G401 (cell line): ENCODE data around the gene KCNN4. TPM values are rescaled to one million over a fixed set of nuclear protein-coding genes. Genes with fewer than 3 reads are reported as not detected.
A peak's percentile ranks its signal among the peaks of the same experiment; 100 is the strongest.
"Not testable (repeated sequence)": the region's sequence is repeated elsewhere in the genome, so short reads cannot be mapped to it uniquely, and the experiment has no call there.

ENCODE experiments used
- DNase-seq: peaks from one replicate; pipeline ENCODE4 v3.0.0-alpha.2; 2015; ENCODE audit warnings: low spot score
- in situ Hi-C: cut with HindIII; loops from 2 replicates; pipeline ENCODE4 v1.10.0; 2016; ENCODE audit warnings: low sequenced_read_pairs, mixed read lengths
- total RNA-seq: library from RNA; depleted of rRNA; stranded (reverse); fragments of >200 nt; shearing (Covaris generic); gene quantifications from 2 replicates; pipeline ENCODE4 v1.2.3, GENCODE V29; 2014

The KCNN4 gene
- total RNA-seq, 1 experiment from 2014 or later = 5.7 TPM

GRCh38 chr19:43778651-43779050 is 2.1 kb downstream of the KCNN4 start:
- in situ Hi-C loops = no loop called here
- no peak for DNase-seq

DNA sequence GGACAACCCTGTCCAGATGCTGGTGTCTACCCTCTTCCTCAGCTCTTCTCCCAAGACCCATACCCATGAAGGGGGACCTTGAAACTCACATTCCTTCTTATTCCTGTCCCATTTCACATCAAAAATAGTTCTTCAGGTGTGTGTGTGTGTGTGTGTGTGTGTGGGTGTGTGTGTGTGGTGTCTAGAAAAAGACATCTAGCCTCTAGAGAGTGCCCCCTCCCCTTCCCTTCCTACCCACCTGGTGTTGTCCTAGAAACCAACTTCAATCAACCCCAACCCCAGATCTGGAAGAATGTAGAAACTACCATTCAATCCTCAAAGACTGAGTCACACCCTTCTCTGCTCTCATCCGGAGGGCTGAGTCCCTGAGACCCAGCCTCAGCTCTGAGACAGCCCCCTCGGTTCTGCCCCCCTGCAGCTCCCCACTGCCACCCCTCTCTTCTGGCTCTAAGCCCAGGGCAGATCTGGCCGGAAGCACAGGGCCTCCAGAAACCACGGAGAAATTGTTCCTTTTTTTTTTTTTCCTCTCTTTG is 3.5 kb downstream of the KCNN4 start:
- DNase-seq = no peak
- in situ Hi-C loops = no loop called here

GRCh38 chr19:43776286-43776685 is 4.5 kb downstream of the KCNN4 start:
- no peak for DNase-seq
- in situ Hi-C loops = no loop called here

GRCh38 chr19:43775299-43775890 is 5.4 kb downstream of the KCNN4 start:
- in situ Hi-C loops = no loop called here
- DNase-seq = no peak

DNA sequence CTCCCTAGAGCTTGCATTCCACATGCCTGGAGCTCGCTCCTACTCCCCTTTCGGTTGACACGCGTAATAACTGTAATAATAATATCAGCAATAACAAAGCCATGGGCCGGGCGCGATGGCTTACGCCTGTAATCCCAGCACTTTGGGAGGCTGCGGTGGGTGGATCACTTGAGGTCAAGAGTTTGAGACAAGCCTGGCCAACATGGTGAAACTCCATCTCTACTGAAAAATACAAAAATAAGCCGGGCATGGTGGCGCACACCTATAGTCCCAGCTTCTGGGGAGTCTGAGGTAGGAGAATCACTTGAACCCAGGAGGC is 5.9 kb downstream of the KCNN4 start:
- in situ Hi-C loops, DNase-seq: not testable (repeated sequence)

- in situ Hi-C loops = no loop called here
- peak; percentile 48 for DNase-seq
Measured at GRCh38 chr19:43774103-43774939, 6.5 kb downstream of the KCNN4 start.

DNA sequence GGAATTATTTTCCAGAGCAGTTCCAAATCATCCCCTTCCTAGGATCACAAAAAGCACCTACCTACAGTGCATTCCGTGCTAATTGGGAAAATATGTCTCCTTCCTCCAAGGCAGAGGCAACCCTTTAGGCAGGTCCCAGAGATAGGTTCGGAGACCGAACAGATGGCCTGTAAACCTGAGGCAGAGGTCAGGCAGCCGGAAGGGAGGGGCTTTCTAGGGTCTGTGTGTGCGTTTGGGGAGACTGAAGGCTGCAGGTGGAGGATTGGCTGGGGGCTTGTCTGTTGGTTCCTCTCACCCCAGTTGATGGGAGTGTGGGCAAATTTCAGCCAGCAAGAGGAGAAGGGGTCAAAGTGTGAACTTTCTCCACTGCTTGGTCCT is 7.1 kb downstream of the KCNN4 start:
- in situ Hi-C loops = no loop called here

GRCh38 chr19:43769256-43769655 is 11.5 kb downstream of the KCNN4 start:
- DNase-seq = no peak
- in situ Hi-C loops = no loop called here

More for the DNA sequence above, 7.1 kb downstream of the KCNN4 start:
- DNase-seq = no peak

DNA sequence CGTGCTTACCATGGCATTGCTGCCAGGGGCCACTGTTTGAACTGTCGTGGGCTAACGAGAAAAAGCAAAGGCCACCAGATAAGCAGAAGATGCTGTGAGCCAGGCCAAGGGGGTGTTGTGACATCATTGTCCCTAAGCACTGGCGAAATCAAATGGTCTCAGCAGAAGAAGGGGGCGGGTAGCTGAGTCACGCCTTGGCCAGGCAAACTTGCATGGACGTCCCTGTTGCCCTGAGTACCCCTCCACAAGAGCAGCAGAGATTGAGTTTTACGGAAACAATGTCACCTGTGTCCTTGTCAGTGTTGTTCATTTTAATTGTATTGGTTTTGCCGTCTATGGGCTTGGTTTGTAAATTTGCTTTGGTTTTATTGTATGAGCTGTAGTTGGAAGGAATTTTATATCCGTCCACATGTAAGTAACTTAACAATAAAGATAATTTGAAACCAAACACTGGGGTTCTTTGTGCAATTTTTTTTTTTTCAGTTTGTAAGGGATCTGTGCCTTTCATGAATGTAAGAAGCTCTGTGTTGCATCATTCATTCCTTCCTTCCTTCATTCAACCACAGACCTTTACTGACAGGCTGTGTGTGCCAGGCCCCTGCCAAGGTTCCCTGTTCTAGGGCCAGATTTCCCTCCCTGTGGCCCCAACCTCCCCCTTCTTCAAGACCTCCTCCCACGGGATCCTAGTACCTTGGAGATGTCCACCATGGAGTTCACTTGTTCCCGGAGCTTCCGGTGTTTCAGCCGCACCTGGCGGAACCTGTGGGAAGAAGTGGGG is 12.3 kb downstream of the KCNN4 start:
- in situ Hi-C loops = no loop called here
- no peak for DNase-seq

GRCh38 chr19:43767818-43768217 is 13.0 kb downstream of the KCNN4 start:
- no peak for DNase-seq
- in situ Hi-C loops = no loop called here

GRCh38 chr19:43767316-43767715 is 13.5 kb downstream of the KCNN4 start:
- DNase-seq = no peak
- in situ Hi-C loops = no loop called here

DNA sequence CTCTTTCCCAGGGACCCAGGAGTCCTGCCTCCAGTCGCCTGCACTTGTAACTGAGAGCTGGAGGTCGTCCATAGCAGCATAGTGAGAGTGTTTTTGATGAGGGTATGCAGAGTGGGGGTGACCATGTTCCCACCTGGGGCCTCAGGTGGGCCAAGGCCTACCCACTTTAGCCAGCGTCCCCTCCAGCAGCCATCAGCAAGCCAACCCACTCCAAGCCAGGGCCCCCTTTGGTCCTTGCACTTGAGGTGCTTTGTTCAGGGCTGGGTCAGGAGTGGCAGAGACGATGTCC is 14.1 kb downstream of the KCNN4 start:
- in situ Hi-C loops = no loop called here
- DNase-seq = no peak

DNA sequence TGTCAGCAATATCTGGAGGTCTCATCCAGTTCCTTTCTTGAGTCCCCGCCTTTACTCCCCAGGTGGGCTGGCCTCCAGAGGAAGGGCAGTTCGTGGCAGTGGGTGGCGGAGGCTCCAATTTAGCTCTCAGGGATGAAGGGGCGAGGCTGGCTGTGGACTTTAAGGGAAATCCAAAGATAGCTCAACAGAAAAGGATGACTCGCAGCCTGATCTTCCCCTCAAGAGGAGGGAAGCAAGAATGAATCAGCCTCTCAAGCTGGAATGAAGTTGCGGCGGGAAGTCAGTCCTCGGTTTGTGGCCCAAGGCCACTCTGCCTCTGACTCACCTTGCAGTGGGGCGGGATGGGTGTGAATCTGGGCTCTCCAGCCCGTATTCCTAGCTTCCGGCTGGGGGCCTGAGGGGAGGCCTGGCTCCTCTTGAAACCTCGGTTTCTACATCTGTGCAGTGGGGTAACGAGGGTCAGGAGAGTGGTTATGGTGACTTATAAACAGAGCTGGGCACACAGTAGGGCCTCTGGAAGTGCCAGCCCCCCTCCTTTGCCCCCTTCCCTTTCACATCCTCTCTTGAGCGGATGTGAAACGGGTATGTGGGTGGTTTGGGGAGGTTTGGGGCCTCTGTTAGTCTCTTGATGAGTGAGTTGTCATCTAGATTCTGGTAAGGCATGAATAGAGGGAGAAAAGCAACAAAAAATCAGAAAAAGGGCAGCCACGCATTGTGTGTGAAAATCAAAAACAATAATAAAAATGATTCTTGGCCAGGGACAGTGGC is 15.5 kb downstream of the KCNN4 start:
- no peak for DNase-seq
- in situ Hi-C loops = no loop called here

- in situ Hi-C loops, DNase-seq: not testable (repeated sequence)
Measured at GRCh38 chr19:43764684-43765083, 16.1 kb downstream of the KCNN4 start.

- in situ Hi-C loops = no loop called here
- no peak for DNase-seq
Measured at GRCh38 chr19:43763473-43763939, 17.3 kb downstream of the KCNN4 start.

GRCh38 chr19:43762814-43763213 is 18.0 kb downstream of the KCNN4 start:
- in situ Hi-C loops = no loop called here
- DNase-seq = no peak

DNA sequence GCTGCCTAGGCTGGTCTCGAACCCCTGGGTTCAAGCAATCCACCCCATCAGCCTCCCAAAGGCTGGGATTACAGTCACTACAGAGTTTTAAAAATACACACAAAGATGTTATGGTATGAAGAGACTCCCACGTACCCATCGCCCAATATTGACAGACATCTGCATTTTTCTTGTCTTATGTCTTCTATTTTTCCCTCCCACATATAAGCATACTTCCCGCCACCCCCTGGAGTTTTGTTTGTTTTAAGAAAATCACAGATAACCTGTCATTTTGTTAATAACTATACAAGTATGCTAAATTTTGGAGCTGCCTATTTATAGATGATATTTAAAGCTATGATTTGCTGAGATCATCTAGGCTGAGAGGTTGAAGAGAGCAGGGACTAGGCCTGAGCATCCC is 19.8 kb downstream of the KCNN4 start:
- in situ Hi-C loops = no loop called here
- no peak for DNase-seq

DNA sequence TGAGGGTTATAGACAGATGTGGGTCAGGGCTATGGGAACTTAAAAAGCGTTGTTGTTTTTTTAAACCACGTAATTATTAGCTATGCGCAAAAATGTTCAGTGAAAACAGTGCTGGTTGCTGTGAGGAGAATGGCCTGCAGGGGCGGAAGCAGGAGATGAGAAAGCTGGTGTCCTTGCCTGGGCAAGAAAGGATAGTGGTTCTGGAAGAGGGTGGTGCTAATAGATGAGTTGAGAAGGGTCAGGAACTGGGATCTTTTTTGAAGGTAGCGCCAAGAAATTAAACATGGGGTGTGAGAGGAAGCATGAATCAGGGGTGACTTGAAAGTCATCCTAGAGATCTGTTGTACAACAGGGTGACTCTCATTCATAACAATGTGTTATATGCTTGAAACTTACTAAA is 21.3 kb downstream of the KCNN4 start:
- no peak for DNase-seq
- in situ Hi-C loops = no loop called here

DNA sequence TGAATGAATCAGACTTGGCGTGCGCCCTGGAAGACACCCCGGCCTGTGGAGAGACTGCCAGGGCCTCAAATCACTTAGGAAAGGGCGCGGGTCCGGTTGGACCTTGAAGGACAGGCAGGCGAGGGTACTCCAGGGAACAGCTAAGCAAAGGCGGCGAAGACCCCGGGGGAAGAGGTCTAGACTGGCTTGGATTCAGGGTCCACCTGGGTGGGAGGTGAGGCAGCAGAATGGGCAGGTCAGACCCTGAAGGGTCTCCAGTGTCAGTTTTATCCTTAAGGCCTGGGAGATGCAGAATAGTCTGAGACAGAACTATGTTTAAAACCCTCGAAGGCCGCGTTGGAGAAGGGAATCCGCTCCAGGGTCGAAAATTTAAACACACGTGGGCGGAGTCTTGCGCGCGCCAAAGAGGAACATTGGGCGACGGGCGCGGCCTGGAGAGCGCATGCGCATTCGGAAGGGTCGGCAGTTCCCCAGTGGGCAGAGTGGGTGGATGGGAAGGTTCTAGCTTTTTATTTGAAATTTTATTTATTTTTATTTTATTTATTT is 25.4 kb downstream of the KCNN4 start:
- in situ Hi-C loops = no loop called here
- peak; percentile 78 for DNase-seq
